Transverse colon (tissue), 4 donors: ENCODE results near the gene PTPRZ1. TPM values are rescaled to one million over a fixed set of nuclear protein-coding genes. Genes with fewer than 3 reads are reported as not detected.

Experiments used
- DNase-seq: peaks from one replicate; pipeline ENCODE4 v3.0.0-alpha.2; 2019
- H3K27ac ChIP-seq, 4 donors: fragments of 200-600 bp; sonication (generic); 2 replicates each; pipeline ENCODE4 v1.5.1; 2016 to 2018; ENCODE audit warnings: inconsistent platforms in 4 of 4
- H3K27me3 ChIP-seq: fragments of 200-600 bp; sonication (generic); 2 replicates; pipeline ENCODE4 v1.5.1; 2017; ENCODE audit warnings: inconsistent platforms
- H3K36me3 ChIP-seq, 4 donors: fragments of 200-600 bp; sonication (generic); 2 replicates each; pipeline ENCODE4 v1.5.1; 2017 to 2019; ENCODE audit warnings: inconsistent platforms in 4 of 4
- H3K4me1 ChIP-seq, 4 donors: fragments of 200-600 bp; sonication (generic); 2 replicates each; pipeline ENCODE4 v1.5.1; 2017 to 2020; ENCODE audit warnings: inconsistent platforms in 4 of 4
- H3K4me3 ChIP-seq, 4 donors: fragments of 200-600 bp; sonication (generic); 1 replicate in 1 of 4; 2 replicates in 3 of 4; pipeline versions ENCODE4 v1.5.1 to v1.6.1; 2017 to 2019; ENCODE audit warnings: inconsistent platforms in 4 of 4
- H3K9me3 ChIP-seq, 2 donors: fragments of 200-600 bp; sonication (generic); 2 replicates each; pipeline ENCODE4 v1.5.1; 2017 to 2019; ENCODE audit warnings: inconsistent platforms in 2 of 2
- CTCF ChIP-seq, 5 experiments: fragments of 200-600 bp in 3 of 5; fragments of 450-650 bp in 2 of 5; sonication (generic) in 3 of 5; IDR thresholded peaks; 1 replicate in 2 of 5; 2 replicates in 3 of 5; pipeline ENCODE4 v1.5.1; 2016 to 2017; ENCODE audit warnings: antibody characterized with exemption in 5 of 5, inconsistent platforms in 3 of 5, mild to moderate bottlenecking in 2 of 5, moderate library complexity in 1 of 5
- EP300 ChIP-seq: sonication (generic); formaldehyde crosslinking; IDR thresholded peaks from one replicate; pipeline ENCODE4 v1.6.1; 2017; ENCODE audit warnings: antibody characterized with exemption, low read depth
- POLR2A ChIP-seq: fragments of 450-650 bp; IDR thresholded peaks from one replicate; pipeline ENCODE4 v1.6.1; 2016; ENCODE audit warnings: antibody characterized with exemption, mild to moderate bottlenecking, moderate library complexity
- POLR2AphosphoS5 ChIP-seq, 3 donors: sonication (generic); formaldehyde crosslinking; IDR thresholded peaks; one replicate each; pipeline ENCODE4 v1.6.1; 2016; ENCODE audit warnings: antibody characterized with exemption in 3 of 3
- WGBS, 2 donors: methylation state at CpG; one replicate each; pipeline ENCODE4 v1.1.5; 2018; ENCODE audit warnings: low coverage in 1 of 2; 5-methylcytosine and 5-hydroxymethylcytosine counted together
- in situ Hi-C, 4 donors: fragments of 200-750 bp; cut with MboI; loops; one replicate each; pipeline versions ENCODE4 v1.15.0 to v1.15.1; 2017; ENCODE audit warnings: low sequenced_read_pairs in 3 of 4, low pct_ligation_motif_present in 1 of 4, low pct_unique_long_range_greater_than_20kb in 1 of 4
- intact Hi-C: fragments of 100-400 bp; cut with DNase I; formaldehyde crosslinking; loops from one replicate; pipeline ENCODE4 v1.15.1; 2023; ENCODE audit warnings: low total_unique reads
- total RNA-seq, 4 donors: library from RNA; depleted of rRNA; stranded (reverse); fragments of >200 nt; gene quantifications; one replicate each; pipeline ENCODE4 v1.1.0, GENCODE V29; 2016

PTPRZ1 gene
- total RNA-seq, 4 donors from 2014 or later: 0.37 to 2.4 (median 2.0) TPM

- in situ Hi-C loops: no loop called here
- Histone ChIP-seq H3K9me3 (no peaks in the 10 kb centered on the region), H3K36me3 (no peaks in the 10 kb centered on the region), H3K27ac (no peak overlapping the region), H3K27me3 (no peaks in the 10 kb centered on the region), H3K4me1 (no peaks in the 10 kb centered on the region), H3K4me3 (no peak overlapping the region)
- TF ChIP-seq POLR2AphosphoS5 (IDR thresholded peaks at IDR 0.05): no peak
- no peak for TF ChIP-seq CTCF (IDR thresholded peaks at IDR 0.05)
- TF ChIP-seq EP300: no peak
- intact Hi-C loops: no loop called here
- 55 to 56% methylated on average over 2 of the region's 2 CpGs for WGBS, 2 donors
- DNase-seq: no peak
These were observed 184.0 kb downstream of the PTPRZ1 start for GRCh38 chr7:122056977-122057376.

- intact Hi-C loops (no loop called here), in situ Hi-C loops (no loop called here)
- Histone ChIP-seq H3K36me3 (no peaks in the 10 kb centered on the region), H3K4me3 (no peak overlapping the region), H3K27me3 (no peaks in the 10 kb centered on the region), H3K9me3 (no peaks in the 10 kb centered on the region), H3K27ac (no peak overlapping the region), H3K4me1 (no peaks in the 10 kb centered on the region)
- no peak for DNase-seq
- TF ChIP-seq POLR2AphosphoS5 (IDR thresholded peaks at IDR 0.05) (no peak), EP300 (no peak), POLR2A (no peak), CTCF (IDR thresholded peaks at IDR 0.05) (no peak)
- WGBS, 2 donors: 40 to 41% methylated on average over 4 of the region's 4 CpGs
These were observed 186.6 kb downstream of the PTPRZ1 start for GRCh38 chr7:122059542-122059941.

GRCh38 chr7:122063146-122063545 lies 190.2 kb downstream of the PTPRZ1 start:
- Histone ChIP-seq H3K36me3 (no peaks in the 10 kb centered on the region), H3K4me3 (no peak overlapping the region), H3K9me3 (no peaks in the 10 kb centered on the region), H3K27me3 (no peaks in the 10 kb centered on the region), H3K27ac (no peak overlapping the region), H3K4me1 (no peaks in the 10 kb centered on the region)
- TF ChIP-seq EP300 (no peak), POLR2A (no peak), POLR2AphosphoS5 (IDR thresholded peaks at IDR 0.05) (no peak), CTCF (IDR thresholded peaks at IDR 0.05) (no peak)
- no peak for DNase-seq
- in situ Hi-C loops: no loop called here
- intact Hi-C loops: no loop called here

- intact Hi-C loops: no loop called here
- TF ChIP-seq CTCF (IDR thresholded peaks at IDR 0.05): no peak
- no peak for TF ChIP-seq POLR2AphosphoS5 (IDR thresholded peaks at IDR 0.05)
- no peak for TF ChIP-seq POLR2A
- no peak for TF ChIP-seq EP300
These were observed 192.0 kb downstream of the PTPRZ1 start for GRCh38 chr7:122064971-122065370.

More at GRCh38 chr7:122064971-122065370, 192.0 kb downstream of the PTPRZ1 start:
- H3K27ac ChIP-seq: no peak overlapping the region
- 79 to 80% methylated on average over 3 to 4 of the region's 4 CpGs for WGBS, 2 donors
- H3K4me1 ChIP-seq: no peaks in the 10 kb centered on the region
- H3K27me3 ChIP-seq: no peaks in the 10 kb centered on the region
- in situ Hi-C loops: no loop called here
- no peak overlapping the region for H3K4me3 ChIP-seq
- no peaks in the 10 kb centered on the region for H3K9me3 ChIP-seq
- no peaks in the 10 kb centered on the region for H3K36me3 ChIP-seq
- no peak for DNase-seq
